ENCODE measurements around the gene RALBP1. TPM values are rescaled to one million over a fixed set of nuclear protein-coding genes. Genes with fewer than 3 reads are reported as not detected.

RALBP1 gene
- total RNA-seq, 1 donor from 2014 or later, result 48.7 TPM

- ATAC-seq, result no peak
- intact Hi-C loops (cut with DNase I), result no loop called here
- no peak for DNase-seq (ENCODE audit: missing footprints)
Measured at GRCh38 chr18:9488538-9488937, 13.2 kb downstream of the RALBP1 start.

- DNase-seq (ENCODE audit: missing footprints) (no peak), ATAC-seq (no peak)
- intact Hi-C loops (cut with DNase I), result no loop called here
Measured at GRCh38 chr18:9494778-9495331, 19.5 kb downstream of the RALBP1 start.

GRCh38 chr18:9495465-9495864 lies 20.2 kb downstream of the RALBP1 start:
- no peak for ATAC-seq
- intact Hi-C loops (cut with DNase I), result no loop called here
- no peak for DNase-seq (ENCODE audit: missing footprints)

DNA sequence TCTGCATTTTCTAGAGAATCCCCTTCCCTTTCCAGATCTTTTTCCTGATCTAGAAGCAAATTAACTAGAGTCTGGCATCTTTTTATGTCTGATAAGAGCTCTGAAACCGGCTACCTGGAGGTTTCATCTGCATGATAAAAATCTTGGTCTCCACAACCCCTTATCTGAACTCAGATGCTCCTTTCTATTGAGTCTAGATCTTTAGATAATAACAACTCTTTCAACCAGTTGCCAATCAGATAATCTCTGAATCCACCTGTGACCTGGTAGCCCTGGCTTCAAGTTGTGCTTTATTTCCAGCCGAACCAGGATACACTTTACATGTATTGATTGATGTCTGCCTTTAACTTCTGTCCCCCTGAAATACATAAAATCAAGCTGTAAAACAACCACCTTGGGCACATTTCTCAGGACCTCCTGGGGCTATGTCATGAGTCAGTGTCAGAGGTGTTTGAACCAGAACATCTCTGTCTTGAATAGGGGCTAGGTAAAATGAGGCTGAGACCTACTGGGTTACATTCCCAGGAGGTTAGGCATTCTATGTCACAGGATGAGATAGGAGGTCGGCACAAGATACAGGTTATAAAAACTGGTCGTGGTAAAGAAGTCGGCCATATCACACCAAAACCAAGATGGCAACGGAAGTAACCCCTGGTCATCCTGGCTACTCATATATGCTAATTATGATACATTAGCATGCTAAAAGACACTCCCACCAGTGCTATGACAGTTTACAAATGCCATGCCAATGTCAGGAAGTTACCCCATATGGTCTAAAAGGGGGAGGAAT lies 20.8 kb downstream of the RALBP1 start:
- no peak for DNase-seq (ENCODE audit: missing footprints)
- intact Hi-C loops (cut with DNase I), result no loop called here
- ATAC-seq, result no peak

DNA sequence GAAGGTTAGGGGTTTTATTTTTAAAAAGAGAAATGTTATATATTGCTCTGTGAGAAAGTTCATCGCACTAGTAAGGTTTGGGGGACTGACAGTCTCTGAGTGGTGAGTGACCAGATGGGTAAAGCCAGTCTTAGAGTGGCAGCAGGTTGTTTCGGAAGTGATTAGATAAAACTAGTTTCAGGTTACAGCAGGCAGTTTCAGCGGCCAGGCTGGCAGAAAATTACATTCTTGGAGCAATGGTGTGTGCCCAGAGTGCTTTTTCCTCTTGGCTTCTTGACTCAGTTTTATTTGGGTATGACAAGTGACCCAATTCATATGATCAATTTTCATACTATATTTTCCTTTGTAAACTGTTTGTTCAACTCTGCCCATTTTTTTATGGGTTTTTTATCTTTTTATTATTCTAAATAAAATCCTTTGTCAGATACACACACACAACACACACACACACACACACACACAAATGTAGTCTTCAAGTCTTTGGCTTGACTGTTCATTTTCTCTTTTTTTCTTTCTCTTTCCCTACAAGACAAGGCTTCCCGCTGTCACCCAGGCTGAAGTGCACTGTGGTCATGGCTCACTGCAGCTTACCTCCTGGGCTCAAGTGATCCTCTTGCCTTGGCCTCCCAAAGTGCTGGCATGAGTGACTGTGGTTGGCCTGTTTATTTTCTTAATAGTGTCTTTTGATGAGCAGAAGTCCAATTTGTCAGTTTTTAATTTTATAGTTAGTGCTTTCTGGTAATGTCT lies 30.9 kb downstream of the RALBP1 start:
- ATAC-seq, result peak; percentile 67
- intact Hi-C loops (cut with DNase I), result no loop called here
- no peak for DNase-seq (ENCODE audit: missing footprints)

DNA sequence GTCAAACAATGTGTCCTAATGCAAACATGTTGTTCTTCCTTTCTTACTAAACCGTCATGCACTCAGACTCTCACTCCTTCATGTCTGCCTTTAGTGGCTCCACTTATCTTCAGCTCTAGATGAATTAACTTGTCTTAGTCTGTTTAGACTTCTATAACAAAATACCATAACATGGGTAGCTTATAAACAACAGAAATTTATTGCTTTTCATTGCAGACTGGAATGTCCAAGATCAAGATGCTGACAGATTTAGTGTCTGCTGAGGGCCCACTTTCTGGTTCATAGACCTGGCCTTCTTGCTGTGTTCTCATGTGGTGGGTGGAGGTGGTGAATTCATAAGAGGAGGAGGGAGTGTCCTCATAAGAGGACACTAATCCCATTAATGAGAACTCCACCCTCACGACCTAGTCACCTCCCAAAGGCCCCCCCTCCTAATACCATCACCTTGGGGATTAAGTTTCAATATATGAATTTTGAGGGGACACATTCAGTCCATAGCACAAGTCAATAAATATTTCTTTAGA lies 32.3 kb downstream of the RALBP1 start:
- ATAC-seq (no peak), DNase-seq (ENCODE audit: missing footprints) (no peak)
- intact Hi-C loops (cut with DNase I), result no loop called here

DNA sequence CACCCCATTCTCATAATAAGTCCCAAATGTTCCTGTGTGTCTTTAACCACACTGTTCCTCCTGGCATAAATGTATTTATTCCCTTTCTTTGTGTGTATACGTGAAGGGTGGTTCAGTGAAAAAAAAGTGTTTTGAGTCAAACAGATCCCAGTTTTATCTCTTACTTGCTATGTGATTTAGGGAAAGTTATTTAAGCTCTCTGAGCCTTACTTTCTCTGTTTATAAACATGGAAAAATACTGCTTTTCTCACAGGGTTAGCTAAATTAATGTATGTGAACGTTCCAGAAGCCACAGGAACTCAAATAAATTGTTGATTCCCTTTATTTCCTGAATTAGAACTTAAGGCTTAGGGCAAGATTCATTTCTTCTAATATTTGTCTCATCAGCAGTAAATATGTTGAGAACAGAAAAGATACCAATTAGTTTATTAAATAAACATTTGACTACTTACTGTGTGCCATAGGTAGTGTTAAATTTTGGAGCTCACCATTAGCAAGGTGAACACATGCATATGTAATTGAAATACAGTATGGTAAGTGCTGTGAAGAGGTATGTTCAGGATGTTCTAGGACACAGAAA lies 33.2 kb downstream of the RALBP1 start:
- DNase-seq (ENCODE audit: missing footprints) (no peak), ATAC-seq (no peak)
- intact Hi-C loops (cut with DNase I), result no loop called here

DNA sequence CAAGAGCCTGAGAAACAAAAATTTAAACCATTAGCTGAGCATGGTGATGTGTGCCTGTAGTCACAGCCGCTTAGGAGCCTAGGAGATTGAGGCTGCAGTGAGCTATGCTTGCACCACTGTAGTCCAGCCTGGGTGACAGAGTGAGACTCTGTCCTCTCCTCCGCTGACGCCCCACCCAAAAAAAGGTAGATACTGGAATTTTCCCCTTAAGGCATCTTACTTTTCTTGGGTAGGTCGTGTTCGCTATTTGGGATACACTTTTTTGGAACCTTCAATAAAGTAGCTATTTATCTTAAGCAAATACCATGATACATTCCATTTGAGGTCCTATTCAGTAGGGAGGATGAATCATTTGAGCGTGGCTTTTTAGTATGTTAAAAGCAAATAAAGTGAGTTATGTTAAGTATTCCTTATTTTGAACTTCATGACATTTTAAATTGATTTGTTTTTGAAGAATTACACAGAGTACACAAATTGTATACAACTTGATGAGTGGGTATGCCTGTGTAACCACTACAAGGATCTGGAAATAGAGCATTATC lies 38.7 kb downstream of the RALBP1 start:
- intact Hi-C loops (cut with DNase I), result loop anchor here (10.0 kb wide), 2 partner anchors 179 to 439 kb away; partner anchors contain the start of gene TWSG1
- ATAC-seq, result no peak

DNA sequence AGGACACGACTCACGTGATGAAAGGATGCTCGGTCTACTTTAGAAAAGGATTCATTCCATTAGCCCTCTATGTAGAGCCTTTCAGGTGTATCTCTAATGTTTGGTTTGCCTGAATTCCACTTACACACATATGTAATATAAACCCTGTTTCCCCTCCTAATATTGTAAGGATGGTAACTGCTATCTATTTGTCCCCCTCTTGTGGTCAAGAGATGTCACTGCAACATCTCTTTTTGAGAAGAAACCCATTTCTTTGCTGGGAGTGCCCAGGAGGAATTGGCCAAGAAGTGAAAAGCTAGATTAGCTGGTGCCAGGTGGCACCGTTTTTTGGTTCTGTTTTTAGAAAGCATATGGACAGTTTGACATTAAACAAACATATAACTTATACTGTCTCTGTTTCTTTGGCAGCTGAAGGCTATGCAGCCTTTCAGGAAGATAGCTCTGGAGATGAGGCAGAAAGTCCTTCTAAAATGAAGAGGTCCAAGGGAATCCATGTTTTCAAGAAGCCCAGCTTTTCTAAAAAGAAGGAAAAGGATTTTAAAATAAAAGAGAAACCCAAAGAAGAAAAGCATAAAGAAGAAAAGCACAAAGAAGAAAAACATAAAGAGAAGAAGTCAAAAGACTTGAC lies 41.2 kb downstream of the RALBP1 start:
- intact Hi-C loops (cut with DNase I), result loop anchor here (5.0 to 10.0 kb wide), 3 partner anchors 39 to 442 kb away; partner anchors contain the start of genes RALBP1 and TWSG1
- DNase-seq (ENCODE audit: missing footprints) (no peak), ATAC-seq (no peak)

More for the DNA sequence above, 38.7 kb downstream of the RALBP1 start:
- DNase-seq (ENCODE audit: missing footprints), result no peak

- intact Hi-C loops (cut with DNase I), result loop anchor here (5.0 to 10.0 kb wide), 3 partner anchors 41 to 443 kb away; partner anchors contain the start of genes RALBP1 and TWSG1
- DNase-seq (ENCODE audit: missing footprints) (no peak), ATAC-seq (no peak)
Measured at GRCh38 chr18:9517869-9518268, 42.6 kb downstream of the RALBP1 start.

- ATAC-seq, result no peak
- DNase-seq (ENCODE audit: missing footprints), result no peak
- intact Hi-C loops (cut with DNase I), result loop anchor here (5.0 to 10.0 kb wide), 3 partner anchors 42 to 445 kb away; partner anchors contain the start of genes RALBP1 and TWSG1
Measured at GRCh38 chr18:9519399-9519798, 44.1 kb downstream of the RALBP1 start.

- no peak for DNase-seq (ENCODE audit: missing footprints)
- intact Hi-C loops (cut with DNase I), result no loop called here
- ATAC-seq, result no peak
Measured at GRCh38 chr18:9520666-9521065, 45.4 kb downstream of the RALBP1 start.

DNA sequence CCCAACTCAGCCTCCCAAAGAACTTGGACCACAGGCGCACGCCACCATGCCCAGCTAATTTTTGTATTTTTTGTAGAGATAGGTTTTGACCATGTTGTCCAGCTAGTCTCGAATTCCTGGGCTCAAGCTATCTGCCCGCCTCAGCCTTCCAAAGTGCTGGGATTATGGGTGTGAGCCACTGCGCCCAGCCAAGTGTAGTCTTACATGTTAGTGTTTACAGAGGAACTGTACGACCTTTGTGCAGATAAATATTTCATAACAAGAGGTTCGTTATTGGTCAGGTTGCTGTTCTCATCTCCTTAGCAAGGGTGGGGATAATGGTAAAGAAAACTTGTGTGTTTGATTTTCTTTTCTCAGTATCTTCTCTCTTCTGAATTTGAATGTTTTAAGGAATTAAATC lies 46.5 kb downstream of the RALBP1 start:
- intact Hi-C loops (cut with DNase I), result no loop called here
- ATAC-seq (no peak), DNase-seq (ENCODE audit: missing footprints) (no peak)

- DNase-seq (ENCODE audit: missing footprints), result no peak
- no peak for ATAC-seq
- intact Hi-C loops (cut with DNase I), result no loop called here
Measured at GRCh38 chr18:9522952-9523351, 47.6 kb downstream of the RALBP1 start.

- ATAC-seq (no peak), DNase-seq (ENCODE audit: missing footprints) (no peak)
- intact Hi-C loops (cut with DNase I), result no loop called here
Measured at GRCh38 chr18:9526458-9526857, 51.1 kb downstream of the RALBP1 start.

DNA sequence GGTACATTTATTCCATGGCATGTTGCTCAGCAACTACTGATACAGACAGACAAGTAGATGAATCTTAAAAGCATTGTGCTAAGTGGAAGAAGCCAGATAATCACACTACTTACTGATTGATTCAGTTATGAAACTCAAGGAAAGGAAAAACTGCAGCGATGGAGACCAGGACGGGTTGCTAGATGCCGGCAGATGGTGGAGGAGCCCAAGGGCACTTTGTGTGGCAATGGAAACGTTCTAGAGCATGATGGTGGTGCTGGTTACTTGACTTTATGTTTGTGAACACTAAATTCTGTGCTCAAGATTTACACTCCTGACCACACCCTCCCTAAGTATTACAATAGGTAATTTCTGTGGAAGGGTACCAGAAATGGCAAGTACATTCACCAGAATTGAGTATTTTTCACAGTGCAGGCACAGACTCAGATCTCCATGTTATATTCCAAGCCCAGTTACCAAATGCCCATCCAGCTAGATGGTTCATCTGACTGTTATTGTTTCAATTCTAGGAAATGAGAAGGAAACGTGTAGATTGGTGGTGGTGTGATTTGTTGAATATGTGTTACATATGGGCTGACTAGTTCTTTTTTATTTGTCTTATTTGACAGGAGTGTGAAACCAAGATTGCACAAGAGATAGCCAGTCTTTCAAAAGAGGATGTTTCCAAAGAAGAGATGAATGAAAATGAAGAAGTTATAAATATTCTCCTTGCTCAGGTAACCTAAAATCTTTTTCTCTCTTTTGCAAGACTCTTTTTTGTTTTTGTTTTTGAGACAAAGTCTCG lies 55.1 kb downstream of the RALBP1 start:
- intact Hi-C loops (cut with DNase I), result no loop called here
- ATAC-seq, result no peak
- DNase-seq (ENCODE audit: missing footprints), result no peak

DNA sequence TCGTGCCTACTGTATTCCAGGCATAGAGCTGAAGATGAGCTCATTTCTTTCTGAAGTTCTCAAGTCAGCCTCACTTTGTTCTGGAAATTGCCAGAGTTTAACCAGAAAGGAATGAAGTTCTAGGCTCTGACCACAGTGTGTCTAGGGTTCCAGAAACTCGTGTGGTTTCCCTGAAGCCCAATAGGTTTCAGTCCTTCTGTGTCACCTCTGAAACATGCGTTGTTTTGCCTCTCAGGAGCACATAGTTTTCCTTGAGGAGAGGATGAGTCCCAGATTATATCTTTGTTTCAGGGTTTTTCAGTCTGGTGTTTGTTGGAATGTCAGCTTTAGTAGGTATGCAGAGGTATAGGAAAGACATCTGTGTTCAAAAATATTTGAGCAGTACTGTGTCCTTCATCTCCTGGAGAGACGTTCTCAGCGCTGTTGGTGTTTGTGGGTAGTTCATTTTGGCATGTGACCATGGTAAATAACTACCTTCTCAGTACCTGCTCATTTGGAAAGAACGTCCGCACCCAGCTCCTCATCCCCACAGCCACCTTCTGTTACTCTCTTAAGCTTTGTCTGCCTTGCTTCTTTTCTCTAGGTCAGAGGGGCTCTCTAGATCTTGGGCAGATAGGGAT lies 56.6 kb downstream of the RALBP1 start:
- intact Hi-C loops (cut with DNase I), result no loop called here
- ATAC-seq (no peak), DNase-seq (ENCODE audit: missing footprints) (no peak)

All from Right ventricle myocardium inferior (tissue), 1 donor.